Liver (tissue), 9 donors: ENCODE measurements around the gene WEE1. TPM values are rescaled to one million over a fixed set of nuclear protein-coding genes. Genes with fewer than 3 reads are reported as not detected.
A peak's percentile ranks its signal among the peaks of the same experiment; 100 is the strongest.

ENCODE experiments used
- DNase-seq: peaks from one replicate; pipeline ENCODE4 v3.0.0-alpha.2; 2017; ENCODE audit warnings: low spot score
- H3K27ac ChIP-seq, 2 donors: one replicate each; pipeline ENCODE4 v1.7.0; 2013; ENCODE audit warnings: inconsistent platforms in 2 of 2, low read length in 2 of 2, control low read depth in 1 of 2, low read depth in 1 of 2, mild to moderate bottlenecking in 1 of 2
- H3K27me3 ChIP-seq, 4 donors: one replicate each; pipeline versions ENCODE4 v1.6.1 to v1.7.0; 2013; ENCODE audit warnings: low read length in 3 of 4, inconsistent platforms in 1 of 4, mild to moderate bottlenecking in 1 of 4, moderate library complexity in 1 of 4; ENCODE audit not compliant: control insufficient read depth in 4 of 4, insufficient read depth in 4 of 4
- H3K36me3 ChIP-seq, 4 donors: one replicate each; pipeline versions ENCODE4 v1.6.1 to v1.7.0; 2013; ENCODE audit warnings: low read length in 3 of 4, mild to moderate bottlenecking in 3 of 4, low read depth in 1 of 4, moderate library complexity in 1 of 4; ENCODE audit not compliant: control insufficient read depth in 4 of 4, insufficient read depth in 3 of 4
- H3K4me1 ChIP-seq, 4 donors: one replicate each; pipeline versions ENCODE4 v1.6.1 to v1.7.0; 2013; ENCODE audit warnings: low read length in 3 of 4, mild to moderate bottlenecking in 3 of 4, moderate library complexity in 1 of 4; ENCODE audit not compliant: control insufficient read depth in 4 of 4, insufficient read depth in 4 of 4
- H3K4me3 ChIP-seq, 3 donors: one replicate each; pipeline versions ENCODE4 v1.6.1 to v1.7.0; 2013; ENCODE audit warnings: low read length in 3 of 3, control low read depth in 1 of 3, low read depth in 1 of 3, mild to moderate bottlenecking in 1 of 3
- H3K9ac ChIP-seq, 2 donors: one replicate each; pipeline ENCODE4 v1.7.0; 2013; ENCODE audit warnings: low read length in 2 of 2, mild to moderate bottlenecking in 2 of 2, moderate library complexity in 2 of 2, control low read depth in 1 of 2, low read depth in 1 of 2
- H3K9me3 ChIP-seq, 4 donors: one replicate each; pipeline versions ENCODE4 v1.6.1 to v1.7.0; 2013; ENCODE audit warnings: low read length in 3 of 4; ENCODE audit not compliant: control insufficient read depth in 4 of 4
- EGR1 ChIP-seq, 2 donors: IDR thresholded peaks; 2 replicates each; pipeline ENCODE4 v1.6.1; 2016 to 2018; ENCODE audit warnings: antibody characterized with exemption in 2 of 2, low read depth in 2 of 2
- FOXA1 ChIP-seq: IDR thresholded peaks from 2 replicates; pipeline ENCODE4 v1.6.1; 2016; ENCODE audit warnings: antibody characterized with exemption
- FOXA2 ChIP-seq: IDR thresholded peaks from 2 replicates; pipeline ENCODE4 v1.6.1; 2016; ENCODE audit warnings: antibody characterized with exemption
- GABPA ChIP-seq, 2 donors: IDR thresholded peaks in 1 of 2; conservative IDR thresholded peaks in 1 of 2; 2 replicates each; pipeline ENCODE4 v1.6.1; 2016; ENCODE audit warnings: antibody characterized with exemption in 2 of 2, mild to moderate bottlenecking in 1 of 2, moderate library complexity in 1 of 2
- HNF4A ChIP-seq, 2 donors: conservative IDR thresholded peaks; 2 replicates each; pipeline ENCODE4 v1.6.1; 2016; ENCODE audit warnings: antibody characterized with exemption in 2 of 2, mild to moderate bottlenecking in 2 of 2
- HNF4G ChIP-seq: IDR thresholded peaks from 2 replicates; pipeline ENCODE4 v1.6.1; 2016; ENCODE audit warnings: antibody characterized with exemption
- JUND ChIP-seq, 2 donors: IDR thresholded peaks; 2 replicates each; pipeline ENCODE4 v1.6.1; 2016; ENCODE audit warnings: antibody characterized with exemption in 2 of 2
- MAX ChIP-seq: IDR thresholded peaks from 2 replicates; pipeline ENCODE4 v1.6.1; 2016; ENCODE audit warnings: antibody characterized with exemption
- NR2F2 ChIP-seq: IDR thresholded peaks from 2 replicates; pipeline ENCODE4 v1.6.1; 2016; ENCODE audit warnings: antibody characterized with exemption
- RAD21 ChIP-seq, 2 donors: IDR thresholded peaks; 2 replicates each; pipeline ENCODE4 v1.6.1; 2016; ENCODE audit warnings: antibody characterized with exemption in 2 of 2, mild to moderate bottlenecking in 2 of 2
- REST ChIP-seq: IDR thresholded peaks from 2 replicates; pipeline ENCODE4 v1.6.1; 2016; ENCODE audit warnings: antibody characterized with exemption, mild to moderate bottlenecking
- RXRA ChIP-seq, 2 donors: IDR thresholded peaks; 2 replicates each; pipeline ENCODE4 v1.6.1; 2017 to 2018; ENCODE audit warnings: antibody characterized with exemption in 2 of 2, mild to moderate bottlenecking in 1 of 2
- SP1 ChIP-seq: IDR thresholded peaks from 2 replicates; pipeline ENCODE4 v1.6.1; 2018; ENCODE audit warnings: antibody characterized with exemption, mild to moderate bottlenecking
- TAF1 ChIP-seq: conservative IDR thresholded peaks from 2 replicates; pipeline ENCODE4 v1.6.1; 2016; ENCODE audit warnings: antibody characterized with exemption, mild to moderate bottlenecking
- YY1 ChIP-seq: IDR thresholded peaks from 2 replicates; pipeline ENCODE4 v1.6.1; 2016; ENCODE audit warnings: antibody characterized with exemption, mild to moderate bottlenecking
- WGBS: extraction: QIAGEN DNeasy Blood & Tissue Kit; methylation state at CpG from one replicate; pipeline ENCODE4 v1.1.7; 2013; 5-methylcytosine and 5-hydroxymethylcytosine counted together
- polyA plus RNA-seq, 2 donors: library from polyadenylated mRNA; stranded (reverse) in 1 of 2; unstranded in 1 of 2; fragments of 200-250 nt in 1 of 2; fragments of >200 nt in 1 of 2; fragmentation: Nextera tagmentation in 1 of 2; extraction: Ambion mirVana in 1 of 2; gene quantifications; one replicate each; pipeline versions ENCODE4 v1.2.1 to v1.2.3, GENCODE V29; 2013 to 2015
- total RNA-seq, 2 donors: library from RNA; depleted of rRNA; stranded (reverse); fragments of >200 nt; gene quantifications; one replicate each; pipeline ENCODE4 v1.2.3, GENCODE V29; 2014
- TF ChIP-seq, protein P1 (sequence below): IDR thresholded peaks from 2 replicates; pipeline ENCODE4 v1.6.1; 2016; ENCODE audit warnings: antibody characterized with exemption
- TF ChIP-seq, protein P2 (sequence below): fragments of 150-350 bp; IDR thresholded peaks from 2 replicates; pipeline ENCODE4 v1.5.1; 2017; ENCODE audit warnings: improper control_type of control experiment, low read depth, low read length; ENCODE audit not compliant: missing input control
- TF ChIP-seq, protein P3 (sequence below): IDR thresholded peaks from 2 replicates; pipeline ENCODE4 v1.6.1; 2016; ENCODE audit warnings: antibody characterized with exemption
- donor health status: healthy.
- donor health status: healthy.
- donor health status: healthy.
- donor health status: healthy.
- donor health status: healthy.

The WEE1 gene
- total and polyA plus RNA-seq, 4 donors = 3.5 to 39.6 (median 7.1) TPM

DNA sequence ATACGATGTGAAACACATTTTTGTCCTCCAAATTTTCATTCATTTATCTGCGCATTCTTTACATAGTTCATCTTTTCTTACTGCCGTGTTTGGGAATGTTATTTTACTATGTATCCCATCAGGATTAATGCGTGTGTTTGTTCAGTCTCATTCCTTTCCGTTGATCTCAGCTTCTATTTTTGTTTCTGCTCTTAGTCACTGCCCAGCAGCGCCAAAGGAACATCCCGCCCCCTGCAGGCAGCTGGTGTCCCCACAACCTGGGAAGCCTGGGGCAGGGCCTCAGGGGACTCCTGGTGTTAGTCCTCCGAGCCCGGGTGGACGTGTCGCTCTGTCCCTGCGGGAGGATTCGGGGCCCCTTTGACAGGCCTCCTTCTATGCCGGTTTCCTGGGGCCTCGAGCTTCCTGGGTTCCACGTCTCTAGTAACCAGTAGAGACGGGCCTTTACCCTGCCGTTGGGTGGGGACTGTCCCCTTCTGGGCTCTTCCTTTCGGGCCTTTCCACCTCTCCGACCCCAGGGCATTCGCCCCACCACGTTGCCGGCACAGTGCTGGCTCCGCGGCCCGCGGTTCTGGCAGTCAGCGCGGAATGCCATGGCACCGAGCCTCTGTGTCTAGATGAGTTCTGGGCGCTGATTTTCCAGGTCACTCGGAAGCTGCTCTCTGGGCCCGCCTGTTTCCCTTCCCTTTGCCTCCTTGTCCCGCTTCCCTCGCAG lies 39.8 kb downstream of the WEE1 start:
- WGBS = under 1% methylated on average over 35 of the region's 35 CpGs
- peak overlapping the region; percentile 93 to 97 for H3K27ac ChIP-seq
- H3K4me3 ChIP-seq = peak overlapping the region; percentile 43 to 62 (median 57)
- peak; percentile 92 for DNase-seq
- H3K36me3 ChIP-seq = no peaks in the 10 kb centered on the region
- no peaks in the 10 kb centered on the region for H3K27me3 ChIP-seq
- H3K9me3 ChIP-seq = no peaks in the 10 kb centered on the region
- H3K9ac ChIP-seq = peak overlapping the region; percentile 63 to 92
- TF ChIP-seq, protein P1, sequence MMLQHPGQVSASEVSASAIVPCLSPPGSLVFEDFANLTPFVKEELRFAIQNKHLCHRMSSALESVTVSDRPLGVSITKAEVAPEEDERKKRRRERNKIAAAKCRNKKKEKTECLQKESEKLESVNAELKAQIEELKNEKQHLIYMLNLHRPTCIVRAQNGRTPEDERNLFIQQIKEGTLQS = peak; percentile 97
- TF ChIP-seq HNF4G = no peak
- TF ChIP-seq EGR1 (IDR thresholded peaks at IDR 0.05; ENCODE audit: low read depth in 2 of 2) = no peak
- peak; percentile 79 for TF ChIP-seq YY1
- TF ChIP-seq, protein P2, sequence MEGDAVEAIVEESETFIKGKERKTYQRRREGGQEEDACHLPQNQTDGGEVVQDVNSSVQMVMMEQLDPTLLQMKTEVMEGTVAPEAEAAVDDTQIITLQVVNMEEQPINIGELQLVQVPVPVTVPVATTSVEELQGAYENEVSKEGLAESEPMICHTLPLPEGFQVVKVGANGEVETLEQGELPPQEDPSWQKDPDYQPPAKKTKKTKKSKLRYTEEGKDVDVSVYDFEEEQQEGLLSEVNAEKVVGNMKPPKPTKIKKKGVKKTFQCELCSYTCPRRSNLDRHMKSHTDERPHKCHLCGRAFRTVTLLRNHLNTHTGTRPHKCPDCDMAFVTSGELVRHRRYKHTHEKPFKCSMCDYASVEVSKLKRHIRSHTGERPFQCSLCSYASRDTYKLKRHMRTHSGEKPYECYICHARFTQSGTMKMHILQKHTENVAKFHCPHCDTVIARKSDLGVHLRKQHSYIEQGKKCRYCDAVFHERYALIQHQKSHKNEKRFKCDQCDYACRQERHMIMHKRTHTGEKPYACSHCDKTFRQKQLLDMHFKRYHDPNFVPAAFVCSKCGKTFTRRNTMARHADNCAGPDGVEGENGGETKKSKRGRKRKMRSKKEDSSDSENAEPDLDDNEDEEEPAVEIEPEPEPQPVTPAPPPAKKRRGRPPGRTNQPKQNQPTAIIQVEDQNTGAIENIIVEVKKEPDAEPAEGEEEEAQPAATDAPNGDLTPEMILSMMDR = peak; percentile 95
- TF ChIP-seq REST = peak; percentile 78
- no peak for TF ChIP-seq FOXA1
- peak; percentile 23 to 64 for TF ChIP-seq RXRA (IDR thresholded peaks at IDR 0.05)
- TF ChIP-seq JUND (IDR thresholded peaks at IDR 0.05) = peak; percentile 99 to 100
- TF ChIP-seq RAD21 (IDR thresholded peaks at IDR 0.05) = peak; percentile 94
- TF ChIP-seq, protein P3, sequence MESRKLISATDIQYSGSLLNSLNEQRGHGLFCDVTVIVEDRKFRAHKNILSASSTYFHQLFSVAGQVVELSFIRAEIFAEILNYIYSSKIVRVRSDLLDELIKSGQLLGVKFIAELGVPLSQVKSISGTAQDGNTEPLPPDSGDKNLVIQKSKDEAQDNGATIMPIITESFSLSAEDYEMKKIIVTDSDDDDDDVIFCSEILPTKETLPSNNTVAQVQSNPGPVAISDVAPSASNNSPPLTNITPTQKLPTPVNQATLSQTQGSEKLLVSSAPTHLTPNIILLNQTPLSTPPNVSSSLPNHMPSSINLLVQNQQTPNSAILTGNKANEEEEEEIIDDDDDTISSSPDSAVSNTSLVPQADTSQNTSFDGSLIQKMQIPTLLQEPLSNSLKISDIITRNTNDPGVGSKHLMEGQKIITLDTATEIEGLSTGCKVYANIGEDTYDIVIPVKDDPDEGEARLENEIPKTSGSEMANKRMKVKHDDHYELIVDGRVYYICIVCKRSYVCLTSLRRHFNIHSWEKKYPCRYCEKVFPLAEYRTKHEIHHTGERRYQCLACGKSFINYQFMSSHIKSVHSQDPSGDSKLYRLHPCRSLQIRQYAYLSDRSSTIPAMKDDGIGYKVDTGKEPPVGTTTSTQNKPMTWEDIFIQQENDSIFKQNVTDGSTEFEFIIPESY = no peak
- peak; percentile 9 for TF ChIP-seq MAX
- peak; percentile 62 for TF ChIP-seq FOXA2
- peak; percentile 62 for TF ChIP-seq NR2F2
- no peak for TF ChIP-seq GABPA (IDR thresholded peaks at IDR 0.05 in 1 of 2, conservative IDR thresholded peaks at IDR 0.05 in 1 of 2)
- TF ChIP-seq HNF4A (conservative IDR thresholded peaks at IDR 0.05) = peak in 1 of 2 donors; percentile 18
- TF ChIP-seq SP1 = peak; percentile 70
- peak; percentile 78 for TF ChIP-seq TAF1
- peaks cover 0 to 16% (median 3%) of the 10 kb centered on the region in 4 donors for H3K4me1 ChIP-seq
